GM19025 (cell line): Measurements from ENCODE around the gene HSF2BP.
"Not testable (repeated sequence)": the region's sequence is repeated elsewhere in the genome, so short reads cannot be mapped to it uniquely, and the experiment has no call there.

Experiments used
- ATAC-seq: cut with Tn5 transposase; IDR thresholded peaks from one replicate; pipeline ENCODE4 v1.9.1; 2021; ENCODE audit warnings: mild to moderate bottlenecking, low read depth, moderate library complexity; ENCODE audit not compliant: unreplicated experiment

Gene HSF2BP

DNA sequence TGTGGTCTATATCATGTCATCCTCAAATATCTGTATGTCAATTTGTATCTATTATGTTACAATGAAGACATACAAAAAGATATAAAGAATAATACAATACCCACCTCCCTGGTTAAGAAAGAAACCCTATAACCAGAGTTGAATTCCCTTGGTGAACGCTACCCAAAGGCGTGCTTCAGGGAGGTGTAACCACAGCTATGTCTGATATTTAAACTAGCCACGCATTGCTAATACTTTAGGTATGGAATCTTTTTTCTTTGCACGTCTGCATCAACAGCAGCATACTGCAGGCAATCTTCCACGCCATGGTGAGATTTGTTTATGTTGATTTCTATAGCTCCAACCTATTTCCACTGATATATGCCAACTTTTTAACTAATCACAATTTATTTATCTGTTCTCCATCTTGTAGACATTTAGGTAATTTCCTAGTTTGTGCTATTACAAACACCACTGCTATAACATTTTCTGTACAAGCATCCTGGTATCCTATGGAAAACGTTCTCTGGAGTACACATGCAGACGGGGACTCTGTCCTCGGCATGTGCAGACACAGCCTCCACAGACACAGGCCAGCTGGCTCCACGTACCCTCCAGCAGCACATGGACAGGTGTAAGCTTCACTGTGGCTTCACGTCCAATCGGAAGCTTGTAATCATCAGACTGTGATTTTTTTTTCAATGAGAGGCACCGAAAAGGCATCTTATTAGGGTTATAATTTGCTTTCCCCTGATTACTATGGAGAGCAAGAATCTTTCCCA, 58.5 kb downstream of the HSF2BP start:
- ATAC-seq = no peak

DNA sequence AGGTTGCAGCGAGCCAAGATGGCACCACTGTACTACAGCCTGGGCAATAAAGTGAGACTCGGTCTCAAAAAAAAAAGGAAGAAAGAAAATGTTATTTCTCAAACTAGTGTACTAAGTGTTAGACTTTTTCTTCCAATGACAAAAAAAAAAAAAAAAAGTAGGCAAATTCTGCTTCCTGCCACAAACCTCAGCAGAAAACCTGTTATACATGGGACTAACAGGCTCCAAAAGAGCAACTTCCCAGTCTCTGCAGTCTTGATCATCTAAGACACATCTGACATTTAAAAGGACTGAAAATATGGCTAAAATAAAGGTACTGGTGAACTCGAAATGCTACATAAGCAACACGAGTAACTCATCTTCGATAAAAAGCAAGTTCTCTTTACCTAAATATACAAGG, 59.6 kb downstream of the HSF2BP start:
- ATAC-seq = no peak

DNA sequence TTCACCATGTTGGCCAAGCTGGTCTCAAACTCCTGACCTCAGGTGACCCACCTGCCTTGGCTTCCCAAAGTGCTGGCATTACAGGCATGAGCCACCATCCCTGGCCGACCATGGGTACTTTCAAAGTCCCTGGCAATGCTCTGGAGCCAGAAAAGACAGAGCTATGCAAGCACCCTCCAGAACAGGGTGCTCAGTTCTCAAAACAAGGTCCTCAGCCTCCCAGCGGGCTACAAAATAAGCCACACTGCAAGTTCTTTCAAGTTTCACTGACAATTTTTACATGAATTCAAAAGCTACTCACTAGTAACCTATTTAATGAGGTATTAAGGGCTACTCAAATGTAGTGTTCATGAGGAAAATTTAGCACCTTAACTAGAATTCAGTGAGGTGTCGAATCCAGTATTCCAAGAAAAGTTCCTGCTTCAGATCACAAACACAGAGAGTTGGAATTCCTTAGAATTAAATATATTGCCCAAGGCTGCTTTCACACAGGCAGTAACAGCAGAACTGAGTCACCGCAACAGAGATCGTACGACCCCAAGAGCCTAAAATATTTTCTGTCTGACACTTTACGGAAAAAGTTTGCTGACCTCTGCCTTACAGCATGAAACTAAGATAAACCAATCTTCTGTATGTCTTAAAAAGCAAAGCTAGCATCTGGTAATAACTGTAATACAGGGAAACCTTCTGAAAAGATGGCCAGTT, 60.7 kb downstream of the HSF2BP start:
- no peak for ATAC-seq

DNA sequence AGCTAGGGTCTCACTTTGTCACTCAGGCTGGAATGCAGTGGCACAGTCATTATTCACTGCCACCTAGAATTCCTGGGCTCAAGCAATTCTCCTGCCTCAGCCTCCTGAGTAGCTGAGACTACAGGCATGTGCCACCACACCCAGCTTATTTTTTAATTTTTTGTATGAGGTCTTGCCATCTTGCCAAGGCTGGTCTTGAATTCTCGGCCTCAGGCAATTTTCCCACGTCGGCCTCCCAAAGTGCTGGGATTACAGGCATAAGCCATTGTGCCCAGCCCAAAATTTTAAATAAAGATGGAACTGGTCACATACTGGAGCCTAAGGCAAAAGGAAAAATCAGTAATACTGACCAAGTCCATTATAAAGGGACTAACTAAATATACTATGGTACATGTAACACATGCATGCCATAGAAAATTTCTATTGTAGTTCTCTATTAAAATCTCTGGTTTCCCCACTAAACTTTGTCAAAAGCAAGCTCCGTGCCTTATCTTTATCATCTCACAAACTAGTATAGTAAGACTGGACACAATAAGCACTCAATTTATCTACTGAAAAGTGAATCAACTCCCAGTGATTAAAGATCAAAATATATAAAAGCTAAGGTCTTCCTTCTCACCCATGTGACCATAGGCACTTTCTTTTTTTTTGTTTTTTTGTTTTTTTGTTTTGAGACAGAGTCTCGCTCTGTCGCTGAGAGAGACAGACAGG, 61.6 kb downstream of the HSF2BP start:
- no peak for ATAC-seq

DNA sequence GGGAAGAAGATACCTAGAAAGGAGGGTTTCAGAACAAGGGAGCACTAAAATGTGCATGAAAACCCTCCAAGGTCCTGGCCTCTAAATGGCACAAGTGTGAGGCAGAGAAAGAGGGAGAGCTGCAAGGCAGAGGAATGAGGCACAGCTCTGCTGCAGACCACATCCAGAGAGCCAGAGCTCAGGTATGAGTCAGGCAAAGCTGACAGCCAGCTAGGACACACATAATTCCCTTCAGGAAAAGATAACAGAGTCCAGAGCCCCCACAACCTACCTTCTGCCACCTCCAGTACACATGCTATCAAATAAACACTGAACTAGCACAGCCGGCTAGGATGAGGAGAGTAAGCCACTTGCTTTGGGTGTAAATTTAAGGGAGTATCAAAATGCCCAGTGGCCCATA, 62.2 kb downstream of the HSF2BP start:
- no peak for ATAC-seq

DNA sequence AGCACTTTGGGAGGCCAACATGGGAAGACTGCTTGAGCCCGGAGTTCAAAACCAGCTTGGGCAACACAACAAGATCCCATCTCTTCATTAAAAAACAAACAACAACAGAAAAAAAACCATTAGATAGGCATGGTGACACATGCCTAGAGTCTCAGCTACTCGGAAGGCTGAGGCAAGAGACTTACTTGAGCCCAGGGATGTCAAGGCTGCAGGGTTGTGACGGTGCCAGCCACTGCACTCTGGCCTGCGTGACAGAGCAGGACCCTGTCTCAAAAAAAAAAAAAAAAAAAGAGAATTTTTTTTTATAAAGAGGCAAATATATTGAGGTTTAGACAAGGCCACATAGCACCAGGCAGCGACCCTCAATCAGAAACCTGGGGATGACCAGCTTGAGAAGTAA, 62.7 kb downstream of the HSF2BP start:
- no peak for ATAC-seq

DNA sequence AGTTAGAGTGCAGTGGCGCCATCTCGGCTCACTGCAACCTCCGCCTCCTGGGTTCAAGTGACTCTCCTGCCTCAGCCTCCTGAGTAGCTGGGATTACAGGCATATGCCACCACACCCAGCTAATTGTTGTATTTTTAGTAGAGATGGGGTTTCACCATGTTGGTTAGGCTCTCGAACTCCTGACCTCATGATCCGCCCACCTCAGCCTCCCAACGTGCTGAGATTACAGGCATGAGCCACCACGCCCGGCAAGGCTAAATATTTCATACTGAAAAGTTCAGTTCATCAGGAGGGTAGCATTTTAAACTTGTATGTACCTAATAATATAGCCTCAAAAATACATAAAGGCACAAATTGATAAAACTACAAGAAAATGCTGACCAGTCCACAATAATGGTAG, 63.5 kb downstream of the HSF2BP start:
- ATAC-seq = not testable (repeated sequence)

DNA sequence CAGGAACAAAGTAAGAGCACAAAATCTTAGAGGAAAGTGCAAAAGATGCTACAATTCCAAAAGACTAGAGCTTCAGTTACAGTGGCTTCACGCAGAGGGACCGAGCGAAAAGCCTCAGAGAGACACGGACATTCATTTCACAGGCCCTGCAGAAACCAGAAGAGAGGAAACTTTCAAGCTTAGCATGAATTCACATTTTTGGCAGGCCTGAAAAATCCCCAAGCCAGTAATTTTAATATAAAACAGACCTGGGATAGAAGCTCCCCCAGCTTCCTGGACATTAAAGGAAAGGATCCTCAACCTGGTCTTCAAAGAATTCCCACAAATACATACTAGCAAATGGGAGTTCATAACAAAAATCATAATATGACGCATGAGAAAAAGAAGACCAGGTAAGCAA, 66.2 kb downstream of the HSF2BP start:
- no peak for ATAC-seq

DNA sequence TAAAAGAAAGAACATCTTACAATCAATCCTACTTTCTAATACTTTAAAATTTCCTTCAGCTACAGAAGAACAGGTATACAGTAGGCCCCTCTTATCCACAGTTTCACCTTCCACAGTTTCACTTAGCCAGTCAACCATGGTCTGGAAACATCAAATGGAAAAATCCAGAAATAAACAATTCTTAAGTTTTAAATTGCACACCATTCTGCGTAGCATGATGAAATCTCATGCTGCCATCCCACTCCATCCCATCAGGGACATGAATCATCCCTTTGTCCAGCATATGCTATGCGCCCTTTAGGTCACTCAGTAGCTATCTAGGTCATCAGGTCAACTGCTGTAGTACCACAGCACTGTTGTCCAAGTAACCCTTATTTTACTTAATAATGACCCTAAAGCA, 67.7 kb downstream of the HSF2BP start:
- no peak for ATAC-seq

DNA sequence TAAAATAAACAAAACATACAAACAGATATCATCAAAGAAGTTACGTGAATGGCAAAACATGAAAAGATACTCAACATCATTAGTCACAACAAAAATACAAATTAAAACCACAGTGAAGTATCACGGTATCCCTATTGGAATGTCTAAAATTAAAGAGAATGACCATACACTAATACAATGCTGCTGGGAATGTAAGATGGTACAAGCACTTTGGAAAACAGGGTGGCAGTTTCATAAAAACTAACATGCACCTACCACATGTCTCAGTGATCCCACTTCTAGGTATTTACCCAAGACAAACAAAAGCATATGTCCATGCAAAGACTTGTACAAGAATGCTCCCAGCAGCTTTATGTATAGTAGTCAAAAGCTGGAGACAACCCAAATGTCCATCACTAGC, 69.1 kb downstream of the HSF2BP start:
- no peak for ATAC-seq

DNA sequence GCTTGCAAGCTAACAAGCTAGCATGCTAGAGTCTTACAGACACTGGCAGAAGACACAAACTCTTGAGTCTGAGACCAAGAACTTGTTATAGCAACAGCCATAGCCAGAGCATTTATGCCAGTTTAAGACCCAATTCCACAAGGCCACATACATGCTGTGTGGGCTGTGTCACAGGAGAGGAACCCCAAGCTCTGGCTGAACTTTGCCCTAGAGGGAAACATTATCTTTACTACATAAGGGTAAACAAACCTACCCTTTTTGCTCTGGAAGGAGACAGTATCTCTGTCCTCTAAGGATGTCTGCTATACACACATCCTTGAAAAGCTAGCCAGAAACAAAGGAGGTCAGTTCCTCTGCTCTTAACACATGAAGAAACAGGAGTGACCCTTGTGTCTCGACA, 70.3 kb downstream of the HSF2BP start:
- ATAC-seq = no peak

DNA sequence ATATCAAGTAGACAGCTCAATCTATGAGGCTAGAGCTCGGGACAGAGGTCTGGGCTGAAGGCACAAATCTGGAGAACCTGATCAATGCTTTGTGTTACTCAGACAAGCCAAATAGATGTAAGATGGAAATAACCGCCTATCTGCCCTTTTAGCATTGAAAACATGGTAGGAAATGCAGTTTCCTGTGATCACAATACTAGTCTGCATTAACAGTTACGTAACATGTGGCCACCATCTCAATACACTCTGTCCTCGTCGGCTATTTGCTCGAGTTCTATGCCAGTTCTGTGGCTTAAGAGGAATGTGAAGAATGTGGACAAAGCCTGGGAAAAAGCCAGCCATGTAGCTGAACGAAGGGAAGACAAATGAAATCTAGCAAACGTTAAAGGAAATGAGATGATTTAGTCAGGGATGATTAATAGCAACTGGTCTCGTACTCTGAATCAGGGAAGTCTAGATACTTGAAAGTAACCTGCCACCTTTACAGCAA, 73.3 kb downstream of the HSF2BP start:
- ATAC-seq = no peak

DNA sequence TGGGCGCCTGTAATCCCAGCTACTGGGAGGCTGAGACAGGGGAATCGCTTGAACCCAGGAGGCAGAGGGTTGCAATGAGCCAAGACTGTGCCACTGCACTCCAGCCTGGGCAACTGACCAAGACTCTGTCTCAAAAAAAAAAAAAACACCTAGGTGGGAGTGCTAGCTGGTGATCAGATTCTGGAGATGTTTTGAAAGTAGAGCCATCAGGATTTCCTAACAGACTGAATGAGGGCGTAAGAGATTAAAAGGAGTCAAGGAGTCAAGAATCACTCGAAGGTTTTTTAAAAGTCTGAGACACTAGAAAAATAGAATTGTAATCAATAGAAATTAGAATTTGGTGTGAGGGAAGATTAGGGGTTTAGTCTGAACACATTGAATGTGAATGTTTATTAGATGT, 73.8 kb downstream of the HSF2BP start:
- ATAC-seq = no peak

DNA sequence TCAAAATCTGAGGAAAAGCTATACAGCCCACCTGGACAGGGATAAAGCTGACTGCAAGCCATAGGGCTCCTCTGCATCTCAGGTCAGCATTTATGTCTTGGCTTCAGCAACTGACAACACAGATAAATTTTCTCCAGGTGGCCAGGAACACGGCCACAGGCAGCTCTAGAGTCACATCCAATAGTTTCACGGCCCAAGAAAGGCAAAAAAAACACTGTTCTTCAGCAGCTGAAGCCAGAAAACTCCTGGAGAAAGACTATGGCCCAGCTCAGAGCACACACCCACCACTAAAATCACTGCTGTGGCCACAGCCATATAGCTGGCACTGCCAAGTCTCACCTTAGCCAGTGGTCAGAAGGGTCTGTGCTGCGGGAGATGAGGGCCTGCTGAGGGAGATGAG, 77.8 kb downstream of the HSF2BP start:
- ATAC-seq = no peak

DNA sequence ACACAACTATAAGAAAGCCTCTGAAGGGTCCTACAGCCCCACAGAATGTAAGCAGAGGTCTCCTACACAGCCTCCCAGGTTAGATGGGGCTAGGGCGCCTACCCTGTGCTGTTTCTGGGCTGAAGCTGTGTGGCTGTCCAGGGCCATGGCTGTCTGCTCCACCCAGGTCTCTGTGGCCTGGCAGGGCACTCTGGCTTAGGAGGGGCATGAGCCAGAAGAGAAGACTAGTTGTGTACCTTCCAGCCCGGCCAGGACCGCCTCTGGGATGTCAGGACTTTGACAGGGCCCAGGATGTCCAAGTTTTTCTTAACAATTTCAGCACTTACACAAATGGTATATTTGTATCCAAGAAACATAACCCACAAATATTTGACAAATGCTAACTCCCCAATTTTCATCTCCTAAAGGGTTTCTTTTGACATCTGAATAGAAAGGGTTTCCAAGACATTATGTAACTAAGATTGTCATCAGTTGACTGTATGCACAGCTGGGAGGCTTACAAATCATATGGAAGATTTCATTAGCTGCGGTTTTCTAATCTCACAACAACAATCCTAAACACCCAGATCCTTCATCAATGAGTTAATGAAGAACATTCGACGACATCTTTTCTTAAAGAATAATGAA, 80.5 kb downstream of the HSF2BP start:
- ATAC-seq = no peak

DNA sequence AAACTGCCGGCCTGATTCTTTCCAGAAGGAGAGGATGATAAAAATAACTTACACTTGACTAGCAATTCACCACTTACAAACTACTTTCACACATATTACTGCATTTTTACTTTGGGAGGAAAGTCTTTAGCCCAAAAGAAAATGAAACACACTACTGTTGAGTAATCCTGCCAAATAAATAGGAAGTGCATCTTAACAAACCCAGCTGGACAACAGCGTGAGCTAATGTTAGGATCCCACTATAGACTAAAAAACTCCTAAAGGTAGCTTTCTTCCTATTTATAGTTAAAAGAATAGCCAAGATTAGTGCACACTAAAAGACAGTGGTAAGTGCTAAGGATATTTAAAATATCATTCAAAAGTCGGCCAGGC, 83.8 kb downstream of the HSF2BP start:
- no peak for ATAC-seq

DNA sequence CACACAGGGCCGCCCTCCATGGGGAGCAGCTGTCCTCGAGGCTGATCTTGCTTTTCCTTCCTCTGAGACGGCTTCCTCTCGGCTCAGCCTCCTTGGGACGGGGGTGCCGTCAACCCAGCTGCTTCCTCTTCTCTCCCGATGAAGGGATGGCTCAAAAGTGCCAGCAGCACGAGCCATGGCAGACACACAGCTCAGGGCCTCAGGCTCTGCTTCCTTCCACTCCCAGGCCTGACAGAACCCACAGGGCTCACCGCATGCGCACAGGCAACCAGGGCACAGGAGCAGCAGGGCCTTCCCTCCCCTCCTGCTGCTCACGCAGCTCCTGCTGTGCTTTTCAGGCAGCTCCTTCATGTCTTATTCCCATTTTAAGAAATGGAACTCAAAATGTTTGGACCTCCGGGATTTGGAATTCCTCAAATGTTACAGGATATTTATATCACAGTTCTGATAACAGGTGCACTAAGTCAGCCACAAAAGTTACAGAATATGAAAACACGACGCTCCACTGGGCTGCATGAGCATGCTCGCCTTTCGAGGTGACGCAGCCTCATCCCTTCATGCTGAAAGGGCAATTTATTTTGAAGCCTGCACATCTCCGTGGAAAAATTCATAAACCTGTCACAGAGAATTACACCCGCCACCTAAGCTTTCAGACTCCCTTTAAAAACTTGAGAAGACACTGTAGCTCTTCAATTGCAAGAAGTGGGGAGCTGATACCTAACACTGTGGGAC, 84.4 kb downstream of the HSF2BP start:
- ATAC-seq = no peak

DNA sequence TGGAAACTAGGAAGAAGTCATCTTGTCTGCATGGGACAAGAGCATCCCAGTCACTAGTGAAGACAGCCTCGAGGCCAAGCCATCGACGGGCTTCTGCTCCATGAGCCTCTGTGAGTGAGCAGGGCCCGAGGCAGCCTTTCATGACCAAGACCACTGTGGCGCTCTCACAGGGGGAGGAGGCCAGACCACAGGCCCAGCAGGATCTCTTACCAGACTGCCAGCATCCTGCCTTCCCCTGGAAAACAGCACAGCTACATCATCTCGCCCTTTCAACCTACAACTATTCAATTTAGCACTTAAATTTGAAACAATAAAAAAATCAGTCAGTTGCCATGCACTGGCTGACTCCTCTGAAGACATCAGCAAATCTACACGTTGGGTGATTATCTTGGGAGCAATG, 85.4 kb downstream of the HSF2BP start:
- ATAC-seq = no peak

DNA sequence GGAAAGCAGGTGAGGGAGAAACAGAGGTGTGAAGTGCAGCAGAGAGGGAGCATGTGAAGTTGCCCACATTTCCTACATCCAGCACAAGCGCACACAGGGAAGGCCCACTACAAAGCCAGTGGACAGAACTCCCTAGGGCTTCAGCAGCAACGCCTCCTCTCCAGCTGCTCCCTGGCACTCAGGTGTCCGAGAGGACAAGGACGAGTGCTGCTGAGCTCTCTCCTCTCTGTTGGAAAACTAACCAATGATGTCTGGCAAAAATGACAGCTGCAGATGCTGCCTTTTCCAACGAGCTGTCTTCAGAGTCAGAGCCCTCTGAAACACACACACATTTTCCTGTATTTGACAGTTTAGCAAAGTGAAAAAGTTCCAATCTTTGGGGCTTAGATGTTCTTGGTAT, 86.8 kb downstream of the HSF2BP start:
- no peak for ATAC-seq

DNA sequence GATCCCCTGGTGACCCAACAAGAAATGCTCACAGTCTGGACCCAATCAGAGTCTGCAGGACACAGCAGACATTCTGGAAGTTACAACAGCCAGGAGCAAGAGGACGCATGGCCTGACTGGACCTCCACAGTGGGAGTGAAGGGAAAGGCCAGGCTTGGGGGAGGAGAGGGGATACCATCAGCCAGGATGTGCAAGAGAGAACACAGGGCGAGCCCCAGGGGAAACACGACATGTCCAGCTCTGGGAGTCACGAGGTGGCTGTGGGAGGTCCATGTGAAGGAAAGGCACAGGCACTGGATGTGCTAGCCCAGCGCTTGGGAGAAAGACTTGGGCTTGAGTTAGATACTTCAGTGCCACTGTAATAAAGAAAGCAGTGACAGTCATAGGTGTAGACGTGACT, 87.3 kb downstream of the HSF2BP start:
- ATAC-seq = no peak
